Uterus (tissue), 4 donors: Measurements from ENCODE around the gene TECTB. TPM values are rescaled to one million over a fixed set of nuclear protein-coding genes. Genes with fewer than 3 reads are reported as not detected.

Source experiments
- DNase-seq, 2 donors: peaks; one replicate each; pipeline ENCODE4 v3.0.0-alpha.2; 2019 to 2020
- H3K27ac ChIP-seq, 2 donors: fragments of 200-600 bp; sonication (generic); 1 replicate in 1 of 2; 2 replicates in 1 of 2; pipeline ENCODE4 v1.5.1; 2016 to 2018
- H3K27me3 ChIP-seq, 2 donors: fragments of 200-600 bp; sonication (generic); one replicate each; pipeline ENCODE4 v1.5.1; 2018 to 2019; ENCODE audit warnings: control low read depth in 1 of 2
- H3K36me3 ChIP-seq, 2 donors: fragments of 200-600 bp; sonication (generic); one replicate each; pipeline ENCODE4 v1.5.1; 2019; ENCODE audit warnings: control low read depth in 1 of 2
- H3K4me1 ChIP-seq, 2 donors: fragments of 200-600 bp; sonication (generic); one replicate each; pipeline ENCODE4 v1.5.1; 2018 to 2019; ENCODE audit warnings: control low read depth in 1 of 2
- H3K4me3 ChIP-seq, 2 donors: fragments of 200-600 bp; sonication (generic); 1 replicate in 1 of 2; 2 replicates in 1 of 2; pipeline ENCODE4 v1.5.1; 2018 to 2019; ENCODE audit warnings: mild to moderate bottlenecking in 1 of 2
- H3K9me3 ChIP-seq, 2 donors: fragments of 200-600 bp; sonication (generic); one replicate each; pipeline ENCODE4 v1.5.1; 2019; ENCODE audit warnings: control low read depth in 1 of 2
- CTCF ChIP-seq, 4 experiments: fragments of 200-600 bp in 2 of 4; fragments of 450-650 bp in 2 of 4; sonication (generic) in 2 of 4; IDR thresholded peaks; one replicate each; pipeline ENCODE4 v1.5.1; 2016 to 2019; ENCODE audit warnings: antibody characterized with exemption in 4 of 4, mild to moderate bottlenecking in 2 of 4, moderate library complexity in 1 of 4
- POLR2A ChIP-seq, 2 donors: fragments of 450-650 bp; IDR thresholded peaks; one replicate each; pipeline ENCODE4 v1.6.1; 2016; ENCODE audit warnings: antibody characterized with exemption in 2 of 2, mild to moderate bottlenecking in 1 of 2, moderate library complexity in 1 of 2
- intact Hi-C: fragments of 100-400 bp; cut with DNase I; formaldehyde crosslinking; loops from one replicate; pipeline ENCODE4 v1.15.1; 2023; ENCODE audit warnings: low total_unique reads
- total RNA-seq, 4 donors: library from RNA; depleted of rRNA in 3 of 4; stranded (reverse); fragments of >200 nt in 3 of 4; gene quantifications; one replicate each; pipeline versions ENCODE4 v1.1.0 to v1.2.4, GENCODE V29; 2014 to 2023
- donor health status: DM: yes; HTN: yes; CAD: no.

TECTB gene
- not detected for total RNA-seq

- H3K4me3 ChIP-seq = no peak within 1 kb of the TSS
- no peak for DNase-seq
- TF ChIP-seq POLR2A (IDR thresholded peaks at IDR 0.05) = no peak
- TF ChIP-seq CTCF (IDR thresholded peaks at IDR 0.05) = no peak
- H3K27ac ChIP-seq = no peak within 1 kb of the TSS
- no peaks in the 10 kb centered on the region for H3K27me3 ChIP-seq
- no peaks in the 10 kb centered on the region for H3K36me3 ChIP-seq
- H3K9me3 ChIP-seq = no peaks in the 10 kb centered on the region
- no peaks in the 10 kb centered on the region for H3K4me1 ChIP-seq
- intact Hi-C loops = no loop called here
Measured at GRCh38 chr10:112283100-112283499, at the start of gene TECTB. TSS of gene TECTB (plus strand) at chr10:112283400. CDS start at chr10:112283735, 335 bp downstream.

- H3K4me3 ChIP-seq = no peak overlapping the region
- H3K9me3 ChIP-seq = no peaks in the 10 kb centered on the region
- intact Hi-C loops = no loop called here
- no peak for DNase-seq
- H3K27ac ChIP-seq = no peak overlapping the region
- no peaks in the 10 kb centered on the region for H3K27me3 ChIP-seq
- TF ChIP-seq POLR2A (IDR thresholded peaks at IDR 0.05) = no peak
- no peaks in the 10 kb centered on the region for H3K36me3 ChIP-seq
- H3K4me1 ChIP-seq = no peaks in the 10 kb centered on the region
Measured at GRCh38 chr10:112235141-112235540, 48.1 kb upstream of the TECTB start.

DNA sequence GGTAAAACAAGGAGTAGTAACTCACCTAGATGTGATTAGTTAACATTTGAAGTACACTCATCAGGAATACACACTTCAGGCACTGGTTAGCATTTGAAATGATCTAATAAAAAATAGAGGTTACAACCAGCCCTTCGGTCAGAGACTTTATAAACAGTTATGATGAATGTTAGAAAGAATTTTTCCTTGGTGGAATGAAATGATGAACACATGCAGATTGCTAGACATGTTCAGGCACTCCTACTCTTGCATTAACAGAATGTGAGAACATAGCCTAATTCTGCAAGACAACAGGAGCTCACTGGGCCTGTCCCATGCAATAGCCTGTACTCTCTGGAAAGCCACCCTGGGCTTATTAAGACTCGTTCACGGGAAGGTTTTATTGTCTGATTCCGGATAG lies 47.3 kb upstream of the TECTB start:
- Histone ChIP-seq H3K4me1 (no peaks in the 10 kb centered on the region), H3K27me3 (no peaks in the 10 kb centered on the region), H3K4me3 (no peak overlapping the region), H3K36me3 (no peaks in the 10 kb centered on the region), H3K27ac (no peak overlapping the region), H3K9me3 (peaks cover 0 to 2% of the 10 kb centered on the region in 2 donors)
- no peak for TF ChIP-seq CTCF (IDR thresholded peaks at IDR 0.05)
- no peak for TF ChIP-seq POLR2A (IDR thresholded peaks at IDR 0.05)
- DNase-seq = no peak
- intact Hi-C loops = no loop called here

DNA sequence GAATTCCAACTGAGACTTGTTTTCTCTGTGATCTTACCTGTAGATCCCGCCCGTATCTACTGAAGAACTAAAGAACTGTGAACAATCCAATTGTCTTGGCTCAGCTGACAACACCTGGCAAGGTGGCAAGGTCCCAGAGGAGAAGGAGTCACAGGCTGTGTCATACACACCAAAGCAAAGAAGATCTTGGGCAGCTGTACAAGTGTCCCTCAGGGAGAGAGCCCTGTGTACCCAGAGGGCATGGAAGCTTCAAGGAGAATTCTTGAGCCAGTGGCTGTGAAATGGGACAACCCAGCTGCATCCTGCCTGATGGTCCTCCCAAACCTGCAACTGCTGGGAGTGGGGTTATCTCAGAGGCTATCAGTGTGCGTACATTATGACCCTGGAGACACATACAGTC lies 46.7 kb upstream of the TECTB start:
- intact Hi-C loops = no loop called here
- H3K4me1 ChIP-seq = no peaks in the 10 kb centered on the region
- no peak for TF ChIP-seq CTCF (IDR thresholded peaks at IDR 0.05)
- no peak for DNase-seq
- no peaks in the 10 kb centered on the region for H3K27me3 ChIP-seq
- no peaks in the 10 kb centered on the region for H3K36me3 ChIP-seq
- no peak overlapping the region for H3K4me3 ChIP-seq
- H3K27ac ChIP-seq = no peak overlapping the region
- peaks cover 0 to 2% of the 10 kb centered on the region in 2 donors for H3K9me3 ChIP-seq

DNA sequence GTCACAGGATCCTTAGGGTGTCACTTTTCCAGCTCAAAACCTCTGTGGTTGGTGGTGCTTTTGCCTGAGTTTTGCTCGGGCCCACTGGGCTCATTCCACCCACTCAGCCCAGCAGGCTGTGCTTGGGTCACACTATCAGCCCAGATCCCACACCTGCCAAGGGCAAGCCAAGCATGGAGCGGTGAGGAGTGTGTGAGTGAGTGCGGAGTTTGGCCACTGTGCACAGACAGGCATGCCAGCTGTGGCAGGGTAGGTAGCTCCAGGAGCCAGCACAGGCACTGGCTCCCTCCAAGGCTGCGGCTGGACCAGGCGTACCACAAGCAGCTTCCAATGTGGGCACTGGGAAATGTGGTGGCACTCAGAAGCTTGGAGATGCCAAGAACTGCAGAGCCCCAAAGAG lies 43.9 kb upstream of the TECTB start:
- no peaks in the 10 kb centered on the region for H3K4me1 ChIP-seq
- peaks cover 0 to 2% of the 10 kb centered on the region in 2 donors for H3K9me3 ChIP-seq
- no peak for DNase-seq
- H3K36me3 ChIP-seq = no peaks in the 10 kb centered on the region
- no peaks in the 10 kb centered on the region for H3K27me3 ChIP-seq
- intact Hi-C loops = no loop called here
- no peak overlapping the region for H3K27ac ChIP-seq
- no peak overlapping the region for H3K4me3 ChIP-seq
- TF ChIP-seq CTCF (IDR thresholded peaks at IDR 0.05) = no peak
- TF ChIP-seq POLR2A (IDR thresholded peaks at IDR 0.05) = no peak

GRCh38 chr10:112240441-112240840 lies 42.8 kb upstream of the TECTB start:
- Histone ChIP-seq H3K4me1 (no peaks in the 10 kb centered on the region), H3K27me3 (no peaks in the 10 kb centered on the region), H3K27ac (no peak overlapping the region), H3K4me3 (no peak overlapping the region), H3K9me3 (peaks cover 0 to 2% of the 10 kb centered on the region in 2 donors), H3K36me3 (no peaks in the 10 kb centered on the region)
- no peak for DNase-seq
- TF ChIP-seq CTCF (IDR thresholded peaks at IDR 0.05) = no peak
- TF ChIP-seq POLR2A (IDR thresholded peaks at IDR 0.05) = no peak
- intact Hi-C loops = no loop called here
